Amygdala (tissue), 56 donors: ENCODE data around the gene ROGDI.
A peak's percentile ranks its signal among the peaks of the same experiment; 100 is the strongest.
"Not testable (repeated sequence)": the region's sequence is repeated elsewhere in the genome, so short reads cannot be mapped to it uniquely, and the experiment has no call there.

Experiments
- DNase-seq, 56 donors: peaks; one replicate each; lab custom pipeline; 2025; lab: John Stamatoyannopoulos, UW

ROGDI gene

DNA sequence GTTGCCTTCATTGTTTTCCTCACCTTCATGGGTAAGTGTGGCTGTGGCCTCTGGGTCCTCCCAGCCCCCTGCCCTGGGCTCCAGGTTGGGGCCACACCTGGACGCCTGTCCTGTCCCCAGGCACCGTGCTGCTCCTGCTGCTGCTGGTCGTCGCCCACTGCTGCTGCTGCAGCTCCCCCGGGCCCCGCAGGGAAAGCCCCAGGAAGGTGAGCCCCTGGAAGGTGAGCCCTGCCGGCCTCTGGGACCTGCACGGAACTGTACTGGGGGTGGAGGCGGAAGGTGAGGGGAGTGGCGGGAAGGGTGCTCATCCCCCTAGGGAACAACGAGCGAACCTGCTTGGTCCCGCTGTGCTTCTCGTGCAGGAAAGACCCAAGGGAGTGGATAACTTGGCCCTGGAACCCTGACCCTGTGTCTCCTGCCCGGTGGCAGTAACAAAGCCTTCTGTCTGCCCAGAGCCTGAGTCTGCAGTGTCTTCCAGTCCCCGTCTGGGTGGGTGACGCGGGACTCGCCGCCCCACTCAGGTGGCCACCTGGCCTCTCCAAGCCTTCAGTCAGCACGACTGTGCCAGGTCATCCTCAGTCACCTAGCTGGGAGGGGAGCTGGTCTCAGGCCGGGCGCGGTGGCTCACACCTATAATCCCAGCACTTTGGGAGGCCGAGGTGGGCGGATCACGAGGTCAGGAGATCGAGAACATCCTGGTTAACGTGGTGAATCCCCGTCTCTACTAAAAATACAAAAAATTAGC is 6.4 kb downstream of the ROGDI start:
- DNase-seq = no peak

DNA sequence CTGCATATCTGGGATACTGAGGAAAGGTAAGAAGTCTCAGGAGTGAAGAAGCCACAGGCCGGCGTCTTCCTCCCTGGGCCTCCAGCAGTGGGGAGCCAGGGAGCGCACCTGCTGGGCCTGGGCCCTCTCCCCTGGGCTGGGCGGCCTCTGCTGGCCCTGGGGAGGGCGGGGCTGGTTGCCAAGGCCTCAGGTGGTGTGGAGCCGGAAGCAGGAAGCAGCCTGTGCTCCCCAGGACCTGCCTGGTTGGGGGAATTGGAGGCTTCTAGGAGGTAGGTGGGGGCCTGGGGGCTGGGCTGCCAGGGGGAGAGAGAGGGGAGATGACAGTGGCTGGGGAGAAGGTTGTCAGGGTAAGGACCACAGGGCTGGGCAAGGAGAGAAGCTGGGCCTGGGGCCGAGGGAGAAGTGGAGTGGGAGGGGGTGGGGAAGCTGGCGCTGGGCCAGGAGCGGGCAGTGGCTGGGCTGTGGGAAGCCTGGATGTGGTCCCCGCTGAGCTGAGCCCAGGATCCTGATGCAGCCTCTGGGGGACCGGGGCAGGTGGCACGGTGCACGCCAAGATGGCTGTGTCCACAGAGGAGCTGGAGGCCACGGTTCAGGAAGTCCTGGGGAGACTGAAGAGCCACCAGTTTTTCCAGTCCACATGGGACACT is 7.1 kb downstream of the ROGDI start, which contains the start of gene SMIM22:
TSS of gene SMIM22 (plus strand) at position 189 of the 647 bp plus-strand sequence. CDS start at position 555, 366 bp downstream.
- DNase-seq = peak in 4 of 56 donors; percentile 16 to 35 (median 20)

DNA sequence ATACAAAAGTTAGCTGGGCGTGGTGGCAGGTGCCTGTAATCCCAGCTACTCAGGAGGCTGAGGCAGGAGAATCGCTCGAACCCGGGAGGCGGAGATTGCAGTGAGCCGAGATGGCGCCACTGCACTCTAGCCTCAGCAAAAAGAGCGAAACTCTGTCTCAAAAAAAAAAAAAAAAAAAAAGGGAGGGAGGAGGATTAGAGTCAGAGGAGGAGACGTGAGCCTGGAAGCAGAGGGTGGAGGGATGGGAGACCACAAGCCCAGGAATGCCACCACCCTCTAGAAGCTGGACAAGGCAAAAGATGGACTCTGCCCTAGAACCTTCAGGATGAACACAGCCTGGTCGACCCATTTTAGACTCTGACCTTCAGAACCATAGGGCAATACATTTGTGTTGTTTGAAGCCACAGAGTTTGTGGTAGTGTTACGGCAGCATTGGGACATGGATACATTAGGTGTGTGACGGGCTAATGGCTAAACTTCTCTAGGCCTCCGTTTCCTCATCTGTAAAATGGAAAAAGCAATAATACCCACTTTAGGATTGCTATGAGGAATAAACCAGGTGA is 9.4 kb downstream of the ROGDI start:
- DNase-seq = no peak

DNA sequence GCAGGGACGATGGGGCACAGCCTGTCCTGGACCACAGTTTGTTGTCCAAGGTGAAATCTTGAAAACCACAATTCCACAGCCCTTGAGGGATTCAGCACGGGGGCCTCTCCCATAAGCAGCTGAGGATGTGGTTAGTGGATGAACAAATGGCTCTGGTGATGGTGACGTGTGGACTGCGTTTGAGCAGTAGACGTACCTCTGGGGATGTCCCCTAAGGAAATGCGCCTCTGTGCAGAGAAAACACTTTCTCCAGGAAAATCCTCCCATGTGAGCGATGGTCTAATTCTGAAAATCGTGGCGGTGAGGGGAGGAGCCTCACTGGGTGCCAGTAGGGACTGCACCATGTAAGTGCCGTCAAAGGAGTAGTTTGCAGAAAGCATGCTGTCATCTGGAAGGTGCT is 11.6 kb downstream of the ROGDI start:
- DNase-seq = no peak

DNA sequence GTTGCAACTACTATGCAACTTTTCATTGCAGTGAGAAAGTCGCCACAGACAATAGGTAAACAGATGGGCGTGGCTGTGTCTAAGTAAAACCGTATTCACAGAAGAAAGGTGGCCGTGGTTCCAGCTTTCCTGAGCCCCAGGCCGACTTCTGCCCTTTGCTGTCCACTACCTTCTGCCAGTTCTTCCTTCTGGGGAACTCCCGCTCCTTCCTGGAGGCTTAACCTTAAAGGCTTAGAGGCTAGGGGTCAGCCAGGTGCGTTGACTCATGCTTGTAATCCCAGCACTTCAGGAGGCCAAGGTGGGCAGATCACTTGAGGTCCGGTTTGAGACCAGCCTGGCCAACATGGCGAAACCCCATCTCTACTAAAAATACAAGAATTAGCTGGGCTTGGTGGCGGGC is 12.2 kb downstream of the ROGDI start:
- no peak for DNase-seq

DNA sequence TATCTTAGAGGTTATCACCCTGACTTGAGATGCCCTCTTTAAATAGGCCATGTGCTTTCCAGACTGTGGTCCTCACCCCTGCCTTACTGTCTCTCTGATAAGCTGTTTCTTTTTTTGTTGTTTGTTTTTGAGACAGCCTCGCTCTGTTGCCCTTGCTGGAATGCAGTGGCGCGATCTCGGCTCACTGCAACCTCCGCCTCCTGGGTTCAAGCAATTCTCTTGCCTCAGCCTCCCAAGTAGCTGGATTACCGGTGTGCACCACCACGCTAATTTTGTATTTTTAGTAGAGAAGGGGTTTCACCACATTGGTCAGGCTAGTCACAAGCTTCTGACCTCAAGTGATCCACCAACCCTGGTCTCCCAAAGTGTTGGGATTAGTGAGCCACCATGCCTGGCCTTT is 13.5 kb downstream of the ROGDI start:
- DNase-seq = no peak

DNA sequence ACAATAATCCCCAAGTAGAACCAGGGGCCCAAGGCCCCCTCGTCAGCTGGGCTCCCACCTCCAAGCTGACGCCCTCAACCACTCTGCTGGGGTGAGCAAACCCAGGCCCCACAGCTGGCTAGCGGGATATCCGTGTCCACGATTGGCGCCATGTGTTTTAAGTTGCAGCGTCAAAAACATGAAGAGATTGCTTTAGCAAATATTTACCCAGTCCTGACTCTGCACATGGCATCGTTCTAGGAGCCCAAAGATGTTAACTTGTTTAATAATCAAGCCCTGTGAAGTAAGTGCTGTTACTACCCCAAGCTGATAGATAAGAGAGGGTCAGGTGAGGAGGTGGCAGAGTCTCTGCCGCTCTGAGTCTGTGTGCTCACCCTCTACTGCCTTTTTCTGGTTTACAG is 13.9 kb downstream of the ROGDI start:
- DNase-seq = no peak

DNA sequence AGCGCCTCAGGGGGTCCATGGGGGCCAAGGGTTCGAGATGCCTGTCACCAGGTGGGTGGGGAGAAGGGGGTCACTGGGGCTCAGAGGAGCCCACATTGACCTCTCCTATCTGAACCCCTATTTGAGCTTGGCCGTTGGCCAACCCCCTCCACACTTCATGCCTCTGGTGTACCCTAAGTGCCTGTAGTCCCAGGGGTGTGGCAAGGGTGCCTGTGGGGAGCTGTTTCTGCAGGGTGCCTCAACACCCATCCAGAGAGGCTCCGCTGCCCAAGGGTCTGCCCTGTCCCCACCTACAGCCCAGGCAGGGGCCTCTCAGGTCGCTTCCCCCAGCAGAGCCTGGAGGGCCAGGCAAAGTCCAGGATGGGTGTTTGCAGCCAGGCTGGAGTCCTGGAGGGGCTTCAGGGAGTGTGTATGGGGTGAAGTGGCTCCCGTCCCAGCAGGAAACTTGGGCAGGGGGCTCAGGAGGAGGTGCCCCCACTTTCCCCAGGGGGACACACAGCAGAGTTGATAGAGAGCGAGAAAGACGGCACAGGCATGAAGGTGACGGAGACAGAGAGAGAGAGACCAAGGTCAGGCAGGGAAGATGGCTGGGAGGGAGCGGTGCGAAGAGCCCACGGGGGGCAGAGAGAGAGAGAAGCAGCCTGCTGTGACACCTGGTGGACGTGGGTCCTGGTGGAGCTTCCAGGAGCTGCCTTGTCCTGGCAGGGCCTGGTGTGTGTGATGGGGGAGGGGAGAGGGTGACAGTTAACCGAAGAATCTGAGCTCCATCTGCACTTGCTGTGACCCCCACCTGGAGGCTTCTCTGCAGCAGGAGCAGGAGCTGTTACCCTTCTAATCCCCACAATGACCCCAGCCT is 14.6 kb downstream of the ROGDI start, which contains the start of gene SEPTIN12:
TSS of gene SEPTIN12 (minus strand) at position 719 of the 856 bp plus-strand sequence. CDS start at position 19, 700 bp downstream.
- no peak for DNase-seq

DNA sequence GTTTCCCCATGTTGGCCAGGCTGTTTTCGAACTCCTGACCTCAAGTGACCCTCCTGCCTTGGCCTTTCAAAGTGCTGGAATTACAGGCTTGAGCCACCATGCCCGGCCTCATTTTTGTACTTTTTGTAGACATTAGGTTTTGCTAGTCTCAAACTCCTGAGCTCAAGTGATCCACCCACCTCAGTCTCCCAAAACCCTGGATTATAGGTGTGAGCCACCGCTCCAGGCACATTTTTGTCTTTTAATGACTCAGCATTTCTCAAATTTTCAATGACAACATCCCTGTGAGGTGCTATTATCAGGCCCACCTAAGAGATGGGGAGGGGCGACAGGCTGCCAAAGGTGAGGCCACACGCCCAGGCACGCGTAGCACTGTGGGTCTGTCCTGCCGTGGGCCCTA is 15.4 kb downstream of the ROGDI start:
- DNase-seq = no peak

DNA sequence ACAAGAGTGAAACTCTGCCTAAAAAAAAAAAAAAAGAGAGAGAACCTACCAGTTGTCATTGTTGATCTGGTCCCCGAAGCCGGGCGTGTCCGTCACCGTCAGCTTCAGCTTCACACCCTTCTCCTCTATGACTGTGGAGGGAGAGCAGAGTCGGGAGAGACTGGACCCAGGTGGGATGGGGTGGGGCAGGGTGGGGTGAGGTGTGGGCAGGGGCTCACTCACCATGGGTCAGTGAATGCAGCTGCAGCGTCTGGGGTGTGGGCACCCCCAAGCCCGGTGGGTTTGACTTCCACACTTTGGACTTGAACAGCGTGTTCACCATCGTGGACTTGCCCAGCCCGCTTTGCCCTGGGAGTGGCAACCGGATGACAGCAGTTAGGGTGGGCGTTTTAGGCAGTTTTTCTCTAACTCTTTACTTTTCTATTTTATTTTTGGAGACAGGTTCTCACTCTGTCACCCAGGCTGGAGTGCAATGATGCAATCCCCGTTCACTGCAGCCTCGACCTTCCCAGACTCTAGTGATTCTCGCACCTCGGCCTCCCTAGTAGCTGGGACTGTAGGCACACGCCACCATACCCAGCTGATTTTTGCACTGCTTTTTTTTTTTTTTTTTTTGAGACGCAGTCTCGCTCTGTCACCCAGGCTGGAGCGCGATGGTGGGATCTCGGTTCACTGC is 16.5 kb downstream of the ROGDI start:
- DNase-seq = no peak

DNA sequence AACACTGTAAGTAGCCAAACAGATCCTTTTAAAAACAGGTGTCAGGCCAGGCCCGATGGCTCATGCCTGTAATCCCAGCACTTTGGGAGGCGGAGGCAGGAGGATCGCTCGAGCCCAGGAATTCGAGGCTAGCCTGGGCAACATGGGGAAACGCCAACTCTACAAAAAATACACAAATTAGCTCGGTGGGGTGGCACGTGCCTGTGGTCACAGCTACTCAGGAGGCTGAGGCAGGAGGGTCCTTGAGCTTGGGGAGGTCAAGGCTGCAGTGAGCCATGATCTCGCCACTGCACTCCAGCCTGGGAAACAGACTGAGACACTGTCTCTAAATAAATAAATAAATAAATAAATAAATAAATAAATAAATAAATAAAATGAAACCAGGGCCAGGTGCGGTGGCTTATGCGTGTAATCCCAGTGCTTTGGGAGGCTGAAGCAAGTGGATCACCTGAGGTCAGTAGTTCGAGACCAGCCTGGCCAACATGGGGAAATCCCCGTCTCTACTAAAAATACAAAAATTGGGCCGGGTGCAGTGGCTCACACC is 17.9 kb downstream of the ROGDI start:
- DNase-seq = not testable (repeated sequence)

DNA sequence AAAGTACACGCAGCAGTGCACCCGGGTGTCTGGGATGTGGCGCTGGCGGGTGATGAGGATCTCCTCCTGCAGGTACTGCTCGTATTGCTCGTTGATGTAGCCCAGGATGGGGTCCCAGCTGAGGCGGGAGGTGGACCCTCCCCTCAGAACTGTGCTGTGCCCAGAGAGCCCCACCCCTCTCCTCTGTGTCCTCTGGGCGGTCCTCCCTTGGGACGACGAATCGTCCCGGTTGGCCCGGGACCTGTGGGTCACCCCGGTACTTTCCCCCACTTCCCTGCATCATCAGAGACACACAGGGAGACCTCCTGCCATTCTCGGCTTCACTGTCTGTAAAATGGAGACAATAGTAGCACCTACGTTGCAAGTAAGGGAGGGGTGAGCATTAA is 18.5 kb downstream of the ROGDI start:
- no peak for DNase-seq

DNA sequence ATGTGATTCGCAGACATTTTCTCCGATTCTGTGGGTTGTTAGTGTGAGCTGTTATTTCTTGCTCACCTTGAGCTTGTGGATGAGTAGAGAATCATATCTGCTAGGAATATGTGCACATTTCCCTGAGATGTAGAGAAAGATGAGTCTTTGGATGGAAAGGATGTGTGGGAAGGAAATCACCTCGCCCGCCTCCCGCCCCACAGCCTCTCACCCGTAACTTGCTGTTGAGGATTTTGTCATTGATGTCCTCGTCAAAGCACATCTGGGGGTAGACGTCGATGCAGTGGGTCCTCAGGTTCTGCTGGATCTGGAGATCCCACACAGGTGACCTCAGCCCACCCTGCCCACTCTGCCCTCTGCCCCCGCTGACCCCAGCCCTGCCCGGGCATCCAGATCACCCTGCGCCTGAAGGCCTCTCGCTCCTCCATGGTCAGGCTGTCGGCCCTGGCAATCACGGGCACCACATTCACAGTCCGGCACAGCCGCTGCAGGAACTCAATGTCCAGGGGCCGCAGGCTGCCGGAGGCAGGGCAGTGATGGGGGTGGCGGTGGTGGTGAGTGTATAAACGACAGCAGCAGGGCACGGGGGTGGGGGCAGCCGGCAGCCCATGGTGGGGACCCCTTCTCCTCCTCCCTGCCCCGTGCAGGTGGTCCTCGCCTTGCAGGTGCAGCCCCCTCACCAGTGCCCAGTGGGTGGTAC is 19.0 kb downstream of the ROGDI start:
- no peak for DNase-seq

DNA sequence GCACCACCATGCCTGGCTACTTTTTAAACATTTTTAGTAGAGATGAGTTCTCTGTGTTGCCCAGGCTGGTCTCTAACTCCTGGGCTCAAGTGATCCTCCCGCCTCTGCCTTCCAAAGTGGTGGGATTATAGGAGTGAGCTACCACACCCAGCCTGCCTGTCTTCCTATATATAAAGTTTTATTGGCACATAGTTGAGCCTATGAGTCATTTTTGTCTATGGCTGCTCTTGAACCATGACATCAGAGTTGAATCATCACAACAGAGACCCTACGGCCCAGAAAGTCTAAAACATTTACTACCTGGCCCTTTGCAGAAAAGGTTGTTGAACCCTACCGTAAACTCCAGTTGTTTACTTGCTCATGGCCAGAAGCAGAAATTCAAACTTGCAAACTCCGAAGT is 22.2 kb downstream of the ROGDI start:
- DNase-seq = no peak

DNA sequence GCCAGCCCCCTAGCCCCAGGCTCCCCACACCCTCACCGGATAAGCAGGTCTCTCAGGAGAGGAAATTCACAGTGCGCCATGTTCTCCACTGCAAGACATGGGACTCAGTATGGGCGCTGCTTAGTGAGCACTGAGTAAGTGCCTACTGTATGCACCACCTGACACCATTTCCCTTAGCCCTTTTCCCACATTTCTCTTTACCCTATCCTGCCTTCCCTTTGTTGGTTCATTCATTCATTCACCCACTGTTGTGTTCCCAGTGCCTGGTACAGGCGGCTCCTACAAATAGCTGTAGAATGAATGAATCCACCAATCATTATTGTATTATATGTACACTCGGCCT is 24.4 kb downstream of the ROGDI start:
- no peak for DNase-seq

DNA sequence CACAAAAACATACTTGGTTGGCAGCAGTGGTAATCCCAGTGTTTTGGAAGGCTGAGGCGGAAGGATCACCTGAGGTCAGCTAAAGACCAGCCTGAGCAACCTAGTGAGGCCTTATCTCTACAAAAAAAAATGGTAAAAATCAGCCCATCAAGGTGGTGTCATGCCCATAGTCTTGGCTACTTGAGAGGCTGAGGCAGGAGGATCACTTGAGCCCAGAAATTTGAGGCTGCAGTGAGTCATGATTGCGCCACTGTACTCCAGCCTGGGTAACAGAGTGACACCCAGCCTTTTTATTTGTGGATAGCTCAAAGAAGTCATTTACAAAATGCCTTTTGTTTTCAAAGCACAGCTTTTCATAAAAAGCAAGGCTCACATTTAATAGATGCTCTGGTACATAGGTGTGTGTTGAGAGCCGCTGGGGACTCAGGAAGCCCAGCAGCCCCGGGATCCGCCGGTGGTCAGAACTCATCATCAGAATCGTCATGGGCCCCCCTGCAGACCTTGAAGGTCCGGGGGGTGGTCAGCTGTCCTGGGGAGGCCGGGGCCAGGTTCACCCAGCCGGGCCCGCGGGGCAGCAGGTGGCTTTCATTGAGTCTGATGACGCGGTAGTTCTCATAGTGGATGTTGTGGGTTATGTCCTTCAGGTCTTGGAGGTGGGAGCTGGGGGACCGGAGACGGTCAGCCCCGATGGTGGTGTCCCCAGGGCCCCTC is 24.9 kb downstream of the ROGDI start:
- no peak for DNase-seq

DNA sequence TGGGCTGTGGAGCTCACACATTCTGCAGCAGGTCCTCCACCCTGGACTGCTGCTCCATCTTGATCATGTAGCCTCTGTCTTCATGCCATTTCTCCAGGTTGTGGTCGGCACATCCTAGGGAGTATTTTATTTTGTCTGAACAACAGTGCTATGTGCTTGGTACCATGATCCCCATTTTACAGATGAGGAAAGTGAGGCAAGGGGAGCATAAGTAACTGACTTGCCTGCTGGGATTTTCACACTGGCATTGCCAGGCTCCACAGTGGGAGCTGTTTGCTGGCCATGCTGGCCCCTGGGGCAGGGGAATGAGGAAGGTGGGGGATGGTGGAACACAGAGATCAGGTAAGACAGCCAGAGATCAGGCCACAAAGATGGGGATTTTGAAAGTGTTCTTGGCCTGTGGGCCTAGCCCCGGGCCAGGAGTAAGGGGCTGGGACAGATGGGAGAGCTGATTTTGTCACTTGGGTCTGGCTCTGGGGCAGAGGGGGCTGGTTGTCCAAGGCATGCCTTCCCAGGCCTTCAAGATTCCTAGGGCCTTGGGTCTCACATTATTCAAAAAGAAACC is 26.2 kb downstream of the ROGDI start:
- no peak for DNase-seq

DNA sequence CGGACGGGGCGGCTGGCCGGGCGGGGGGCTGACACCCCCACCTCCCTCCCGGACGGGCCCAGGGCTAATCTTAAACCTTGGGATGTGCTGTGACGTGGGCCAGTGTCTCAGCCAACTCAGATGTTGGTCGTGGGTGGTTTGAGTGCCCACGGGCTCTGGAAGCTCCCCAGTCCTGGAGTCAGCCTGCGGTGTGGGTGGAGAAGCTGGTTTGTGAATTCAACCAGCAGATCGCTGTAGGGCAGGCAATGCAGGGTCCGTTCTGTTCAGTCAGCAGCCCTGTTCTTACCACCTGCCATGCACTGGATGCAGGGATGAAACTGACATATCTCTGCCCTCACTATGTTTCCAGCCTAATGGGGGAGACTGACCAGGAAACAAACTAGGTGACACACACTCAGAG is 27.4 kb downstream of the ROGDI start:
- DNase-seq = no peak

DNA sequence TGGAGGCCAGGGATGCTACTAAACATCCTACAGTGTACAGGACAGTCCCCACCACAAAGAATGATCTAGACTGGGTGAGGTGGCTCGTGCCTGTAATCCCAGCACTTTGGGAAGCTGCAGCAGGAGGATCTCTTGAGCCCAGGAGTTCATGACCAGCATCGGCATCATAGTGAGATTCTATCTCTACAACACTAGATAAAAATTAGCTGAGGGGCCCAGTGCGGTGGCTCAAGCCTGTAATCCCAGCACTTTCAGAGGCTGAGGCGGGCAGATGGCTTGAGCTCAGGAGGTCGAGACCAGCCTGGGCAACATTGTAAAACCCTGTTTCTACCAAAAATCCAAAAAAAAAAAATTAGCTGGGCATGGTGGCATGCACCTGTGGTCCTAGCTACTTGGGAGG is 30.1 kb downstream of the ROGDI start:
- DNase-seq = no peak
